ENCODE measurements around the gene KCTD18.

Gene KCTD18

GRCh38 chr2:200509612-200510433, at the start of gene KCTD18:
TSS of gene KCTD18 (minus strand) at chr2:200510068. CDS start at chr2:200507016, 3,052 bp downstream.
- peak; percentile 86 for DNase-seq (ENCODE audit: low read depth)

- no peak for DNase-seq (ENCODE audit: low read depth)
Measured at GRCh38 chr2:200540793-200541192, 30.9 kb upstream of the KCTD18 start.

- no peak for DNase-seq (ENCODE audit: low read depth)
Measured at GRCh38 chr2:200538139-200538538, 28.3 kb upstream of the KCTD18 start.

GRCh38 chr2:200534572-200534971, 24.7 kb upstream of the KCTD18 start:
- peak; percentile 7 for DNase-seq (ENCODE audit: low read depth)

- no peak for DNase-seq (ENCODE audit: low read depth)
Measured at GRCh38 chr2:200533754-200534153, 23.9 kb upstream of the KCTD18 start.

- no peak for DNase-seq (ENCODE audit: low read depth)
Measured at GRCh38 chr2:200528228-200528627, 18.4 kb upstream of the KCTD18 start.

GRCh38 chr2:200525882-200526651, 16.2 kb upstream of the KCTD18 start, which contains the start of gene SGO2:
TSS of gene SGO2 (plus strand) at chr2:200526207. CDS start at chr2:200532976, 6,769 bp downstream.
- peak; percentile 96 for DNase-seq (ENCODE audit: low read depth)

GRCh38 chr2:200525551-200525881, 15.6 kb upstream of the KCTD18 start:
- no peak for DNase-seq (ENCODE audit: low read depth)

- no peak for DNase-seq (ENCODE audit: low read depth)
Measured at GRCh38 chr2:200525066-200525465, 15.2 kb upstream of the KCTD18 start.

GRCh38 chr2:200523604-200524003, 13.7 kb upstream of the KCTD18 start:
- no peak for DNase-seq (ENCODE audit: low read depth)

GRCh38 chr2:200523158-200523557, 13.3 kb upstream of the KCTD18 start:
- no peak for DNase-seq (ENCODE audit: low read depth)

GRCh38 chr2:200515155-200515554, 5.3 kb upstream of the KCTD18 start:
- no peak for DNase-seq (ENCODE audit: low read depth)

- peak; percentile 23 for DNase-seq (ENCODE audit: low read depth)
Measured at GRCh38 chr2:200509235-200509611, 645 bp downstream of the KCTD18 start.

GRCh38 chr2:200507179-200507578, 2.7 kb downstream of the KCTD18 start:
- DNase-seq (ENCODE audit: low read depth), result no peak

GRCh38 chr2:200506679-200507078, 3.2 kb downstream of the KCTD18 start:
- no peak for DNase-seq (ENCODE audit: low read depth)

GRCh38 chr2:200502196-200502595, 7.7 kb downstream of the KCTD18 start:
- no peak for DNase-seq (ENCODE audit: low read depth)

- no peak for DNase-seq (ENCODE audit: low read depth)
Measured at GRCh38 chr2:200498402-200499162, 11.3 kb downstream of the KCTD18 start.

- DNase-seq (ENCODE audit: low read depth), result no peak
Measured at GRCh38 chr2:200496696-200497095, 13.2 kb downstream of the KCTD18 start.

- no peak for DNase-seq (ENCODE audit: low read depth)
Measured at GRCh38 chr2:200494048-200494447, 15.8 kb downstream of the KCTD18 start.

GRCh38 chr2:200492656-200493055, 17.2 kb downstream of the KCTD18 start:
- DNase-seq (ENCODE audit: low read depth), result peak; percentile 46

- DNase-seq (ENCODE audit: low read depth), result no peak
Measured at GRCh38 chr2:200490001-200490400, 19.9 kb downstream of the KCTD18 start.

- DNase-seq (ENCODE audit: low read depth), result no peak
Measured at GRCh38 chr2:200488169-200488568, 21.7 kb downstream of the KCTD18 start.

- DNase-seq (ENCODE audit: low read depth), result peak; percentile 35
Measured at GRCh38 chr2:200486529-200486928, 23.3 kb downstream of the KCTD18 start.
